Gastrocnemius medialis (tissue), 4 donors: ENCODE data around the gene KMT5C.

ENCODE experiments used
- CTCF ChIP-seq, 5 experiments: fragments of 450-650 bp in 3 of 5; fragments of 200-600 bp in 2 of 5; sonication (generic) in 2 of 5; IDR thresholded peaks in 4 of 5; conservative IDR thresholded peaks in 1 of 5; 1 replicate in 4 of 5; 2 replicates in 1 of 5; pipeline ENCODE4 v1.5.1; 2016 to 2019; ENCODE audit warnings: antibody characterized with exemption in 5 of 5, mild to moderate bottlenecking in 3 of 5, moderate library complexity in 3 of 5
- POLR2A ChIP-seq, 2 donors: fragments of 450-650 bp; IDR thresholded peaks; one replicate each; pipeline ENCODE4 v1.6.1; 2017; ENCODE audit warnings: antibody characterized with exemption in 2 of 2, mild to moderate bottlenecking in 2 of 2, moderate library complexity in 2 of 2

GRCh38 chr19:55376241-55376933 lies 36.7 kb downstream of the KMT5C start, which contains the start of gene TMEM190:
- TF ChIP-seq POLR2A (IDR thresholded peaks at IDR 0.05), result no peak
- TF ChIP-seq CTCF (IDR thresholded peaks at IDR 0.05 in 4 of 5, conservative IDR thresholded peaks at IDR 0.05 in 1 of 5), result no peak
